ENCODE data around the gene DENND1B. TPM values are rescaled to one million over a fixed set of nuclear protein-coding genes. Genes with fewer than 3 reads are reported as not detected.

The DENND1B gene
- total RNA-seq, 1 experiment from 2014 or later, result 6.3 TPM

DNA sequence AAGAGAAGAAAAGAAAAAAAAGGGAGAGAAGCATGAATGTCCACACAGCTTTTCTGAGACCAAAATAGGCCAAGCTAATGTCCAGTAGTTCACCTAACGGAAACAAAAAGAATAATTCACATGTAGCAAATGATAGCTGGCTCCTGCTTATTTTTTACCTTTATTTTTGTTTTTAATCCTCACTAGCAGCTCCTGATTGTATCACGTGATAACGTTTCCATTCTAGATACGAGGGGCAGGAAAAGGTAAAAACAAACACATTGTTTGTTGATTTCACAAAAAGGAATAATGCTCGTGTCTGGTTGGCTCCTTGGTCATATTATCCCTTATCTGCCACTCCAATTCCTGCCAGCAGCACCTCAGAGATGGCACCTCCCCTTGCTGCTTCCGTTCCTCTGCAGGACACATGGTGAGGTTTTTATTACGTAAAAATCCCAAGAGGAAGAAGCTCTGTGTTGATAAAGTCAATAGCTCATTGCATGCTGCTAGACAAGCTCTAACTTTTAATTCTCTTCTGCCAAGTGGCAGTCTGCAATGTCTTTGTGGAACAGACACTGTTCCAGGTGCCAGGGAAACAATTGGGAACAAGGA, 305.6 kb downstream of the DENND1B start:
- Histone ChIP-seq H3K23ac (ENCODE audit: insufficient read length, low read depth, low read length) (no peak overlapping the region), H2BK5ac (ENCODE audit: insufficient read length, low read length) (no peak overlapping the region), H3K4ac (ENCODE audit: low read depth, low read length) (no peak overlapping the region), H3K79me2 (ENCODE audit: insufficient read depth, low read length) (no peaks in the 10 kb centered on the region), H3K14ac (ENCODE audit: insufficient read depth, low read length) (no peak overlapping the region), H3K27ac (ENCODE audit: insufficient read length, low read depth, low read length) (no peak overlapping the region), H2AK5ac (ENCODE audit: insufficient read length, low read length) (no peak overlapping the region), H3K79me1 (ENCODE audit: insufficient read depth, low read depth, low read length, poor library complexity, severe bottlenecking) (no peaks in the 10 kb centered on the region), H3K23me2 (ENCODE audit: insufficient read length, low read depth, low read length, poor library complexity, severe bottlenecking) (no peaks in the 10 kb centered on the region), H3K56ac (ENCODE audit: insufficient read length, low read depth, low read length) (no peak overlapping the region), H4K5ac (ENCODE audit: insufficient read length, low read depth, low read length) (no peak overlapping the region), H2BK20ac (ENCODE audit: low read depth, low read length, poor library complexity, severe bottlenecking) (no peak overlapping the region), H4K8ac (replicated peaks; ENCODE audit: insufficient read length, low read depth, low read length) (no peak overlapping the region), H3K4me1 (ENCODE audit: insufficient read depth, low read length) (peaks cover 7% of the 10 kb centered on the region), H2BK15ac (ENCODE audit: low read depth, low read length) (no peak overlapping the region), H3T11ph (ENCODE audit: low read length) (no peak overlapping the region), H3K4me2 (ENCODE audit: insufficient read depth, insufficient read length, low read length) (no peak overlapping the region), H2BK12ac (ENCODE audit: insufficient read length, low read depth, low read length) (no peak overlapping the region), H4K20me1 (ENCODE audit: control insufficient read depth, insufficient read depth, insufficient read length) (no peaks in the 10 kb centered on the region), H3K18ac (ENCODE audit: insufficient read length, low read depth, low read length) (no peak overlapping the region), H4K91ac (ENCODE audit: insufficient read length, low read depth, low read length) (no peak overlapping the region), H2AFZ (ENCODE audit: low read length) (no peak overlapping the region), H3K9ac (ENCODE audit: extremely low read depth, insufficient read length, low read length) (no peak overlapping the region), H3K27me3 (ENCODE audit: insufficient read depth, low read length) (no peaks in the 10 kb centered on the region), H2BK120ac (ENCODE audit: low read depth, low read length, poor library complexity, severe bottlenecking) (no peak overlapping the region), H3K9me3 (ENCODE audit: control insufficient read depth, low read depth, low read length) (no peaks in the 10 kb centered on the region)
- Mint-ChIP-seq H3K36me3 (ENCODE audit: insufficient read depth in 1 of 3, low read depth in 3 of 3) (no peaks in the 10 kb centered on the region), H3K27me3 (ENCODE audit: low read depth) (no peaks in the 10 kb centered on the region), H3K27ac (peak overlapping the region; percentile 5 to 55 (median 21); a peak in 2 of 7 replicates), H3K4me3 (peak overlapping the region in 1 of 2 experiments; percentile 21; a peak in 1 of 5 replicates), H3K4me1 (peaks cover 32 to 38% of the 10 kb centered on the region in 2 experiments), H3K9me3 (no peaks in the 10 kb centered on the region)
- TF ChIP-seq CTCF (conservative IDR thresholded peaks at IDR 0.05), result no peak
- no CpG with 5 or more reads among the region's 7 CpGs for WGBS (ENCODE audit: extremely low coverage, insufficient read length, low lambda C conversion rate)
- DNase-seq, result no peak
